K562 (cell line): ENCODE measurements around the gene TRIM34.

Source experiments
- POLR2AphosphoS5 ChIP-seq: IDR thresholded peaks from 2 replicates; pipeline ENCODE4 v1.6.1; 2011; ENCODE audit warnings: mild to moderate bottlenecking, low read depth, low read length, moderate library complexity; ENCODE audit not compliant: control insufficient read depth, insufficient read depth
- ZNF174 ChIP-seq: fragments of 250-450 bp; sonication (Bioruptor Pico); IDR thresholded peaks from 2 replicates; pipeline ENCODE4 v1.4.0; 2020; ENCODE audit warnings: mild to moderate bottlenecking
- TF ChIP-seq, protein P1 (sequence below), 3 experiments: IDR thresholded peaks in 2 of 3; conservative IDR thresholded peaks in 1 of 3; 2 replicates each; pipeline ENCODE4 v1.5.1; 2011 to 2012; ENCODE audit warnings: low read length in 3 of 3, mild to moderate bottlenecking in 3 of 3, control low read depth in 2 of 3, improper control_type of control experiment in 1 of 3, inconsistent platforms in 1 of 3, low read depth in 1 of 3, mixed read lengths in 1 of 3, moderate library complexity in 1 of 3; ENCODE audit not compliant: insufficient read depth in 2 of 3
- TF ChIP-seq, protein P2 (sequence below), 2 experiments: fragments of 450-650 bp in 1 of 2; sonication (generic) in 1 of 2; formaldehyde crosslinking in 1 of 2; IDR thresholded peaks in 1 of 2; conservative IDR thresholded peaks in 1 of 2; 2 replicates each; pipeline versions ENCODE4 v1.6.1 to v1.8.1; 2016 to 2023; ENCODE audit warnings: mild to moderate bottlenecking in 2 of 2, moderate library complexity in 2 of 2, inconsistent platforms in 1 of 2, missing genetic modification reagents in 1 of 2

DNA sequence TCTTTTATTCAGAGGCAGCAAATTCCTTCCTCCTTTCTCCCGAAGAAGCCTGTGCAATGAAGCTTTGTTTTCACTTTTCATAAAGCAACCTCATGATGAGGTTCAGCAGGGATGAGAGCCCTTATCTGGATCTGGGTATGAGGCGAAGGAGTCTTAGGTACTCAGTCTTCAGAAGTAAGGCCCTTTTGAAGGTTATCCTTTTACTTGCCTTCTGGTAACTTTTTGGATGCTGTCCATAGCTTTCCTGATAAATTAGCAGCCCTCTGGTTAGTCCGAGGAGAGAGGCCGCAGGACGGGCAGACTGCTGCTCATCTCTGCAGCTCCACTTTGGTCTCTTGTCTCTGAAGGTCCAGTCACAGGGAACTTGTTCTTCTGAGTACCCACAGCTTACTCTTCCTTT, 65.9 kb downstream of the TRIM34 start:
- TF ChIP-seq POLR2AphosphoS5, result no peak
- TF ChIP-seq ZNF174, result no peak
- TF ChIP-seq, protein P1, sequence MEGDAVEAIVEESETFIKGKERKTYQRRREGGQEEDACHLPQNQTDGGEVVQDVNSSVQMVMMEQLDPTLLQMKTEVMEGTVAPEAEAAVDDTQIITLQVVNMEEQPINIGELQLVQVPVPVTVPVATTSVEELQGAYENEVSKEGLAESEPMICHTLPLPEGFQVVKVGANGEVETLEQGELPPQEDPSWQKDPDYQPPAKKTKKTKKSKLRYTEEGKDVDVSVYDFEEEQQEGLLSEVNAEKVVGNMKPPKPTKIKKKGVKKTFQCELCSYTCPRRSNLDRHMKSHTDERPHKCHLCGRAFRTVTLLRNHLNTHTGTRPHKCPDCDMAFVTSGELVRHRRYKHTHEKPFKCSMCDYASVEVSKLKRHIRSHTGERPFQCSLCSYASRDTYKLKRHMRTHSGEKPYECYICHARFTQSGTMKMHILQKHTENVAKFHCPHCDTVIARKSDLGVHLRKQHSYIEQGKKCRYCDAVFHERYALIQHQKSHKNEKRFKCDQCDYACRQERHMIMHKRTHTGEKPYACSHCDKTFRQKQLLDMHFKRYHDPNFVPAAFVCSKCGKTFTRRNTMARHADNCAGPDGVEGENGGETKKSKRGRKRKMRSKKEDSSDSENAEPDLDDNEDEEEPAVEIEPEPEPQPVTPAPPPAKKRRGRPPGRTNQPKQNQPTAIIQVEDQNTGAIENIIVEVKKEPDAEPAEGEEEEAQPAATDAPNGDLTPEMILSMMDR (IDR thresholded peaks at IDR 0.05 in 2 of 3, conservative IDR thresholded peaks at IDR 0.05 in 1 of 3; ENCODE audit: insufficient read depth in 2 of 3, low read depth in 1 of 3, low read length in 3 of 3), result no peak
- TF ChIP-seq, protein P2, sequence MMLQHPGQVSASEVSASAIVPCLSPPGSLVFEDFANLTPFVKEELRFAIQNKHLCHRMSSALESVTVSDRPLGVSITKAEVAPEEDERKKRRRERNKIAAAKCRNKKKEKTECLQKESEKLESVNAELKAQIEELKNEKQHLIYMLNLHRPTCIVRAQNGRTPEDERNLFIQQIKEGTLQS (IDR thresholded peaks at IDR 0.05), result no peak
- TF ChIP-seq, protein P2 (CRISPR knock-in tag; conservative IDR thresholded peaks at IDR 0.05), result no peak
